HG03095 (cell line): ENCODE data around the gene ITFG2.
"Not testable (repeated sequence)": the region's sequence is repeated elsewhere in the genome, so short reads cannot be mapped to it uniquely, and the experiment has no call there.

Experiments
- ATAC-seq: cut with Tn5 transposase; IDR thresholded peaks from one replicate; pipeline ENCODE4 v1.9.1; 2021; ENCODE audit warnings: moderate library complexity; ENCODE audit not compliant: unreplicated experiment

Gene ITFG2

GRCh38 chr12:2858944-2859421, 46.5 kb downstream of the ITFG2 start:
- no peak for ATAC-seq

GRCh38 chr12:2860170-2860569, 47.7 kb downstream of the ITFG2 start:
- no peak for ATAC-seq

GRCh38 chr12:2862876-2863275, 50.4 kb downstream of the ITFG2 start:
- no peak for ATAC-seq

- not testable (repeated sequence) for ATAC-seq
These were observed 50.9 kb downstream of the ITFG2 start for GRCh38 chr12:2863402-2863801.

- ATAC-seq = no peak
These were observed 51.7 kb downstream of the ITFG2 start for GRCh38 chr12:2864198-2864597.

DNA sequence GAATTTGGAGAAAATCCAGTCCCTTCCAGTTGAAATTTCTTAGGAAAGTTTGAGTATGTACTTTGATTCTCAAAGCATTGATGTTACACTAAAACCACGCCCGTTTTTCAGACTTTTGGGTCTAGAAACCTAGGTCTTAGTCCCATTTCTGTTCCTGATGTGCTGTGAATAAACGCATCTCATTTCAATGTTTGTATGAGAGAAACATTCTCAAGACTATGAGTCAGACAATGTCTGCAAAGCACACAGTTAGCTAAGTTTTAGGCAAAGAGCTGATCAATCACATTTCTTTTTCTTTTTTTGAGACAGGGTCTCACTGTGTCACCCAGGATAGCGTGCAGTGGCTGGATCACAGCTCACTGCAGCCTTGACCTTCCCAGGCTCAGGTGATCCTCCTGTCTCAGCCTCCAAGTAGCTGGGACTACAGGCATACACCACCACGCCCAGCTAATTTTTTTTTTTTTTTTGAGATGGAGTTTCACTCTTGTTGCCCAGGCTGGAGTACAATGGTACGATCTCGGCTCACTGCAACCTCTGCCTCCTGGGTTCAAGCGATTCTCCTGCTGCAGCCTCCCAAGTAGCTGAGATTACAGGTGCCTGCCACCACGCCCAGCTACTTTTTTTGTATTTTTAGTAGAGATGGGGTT, 56.6 kb downstream of the ITFG2 start:
- ATAC-seq = not testable (repeated sequence)
